ENCODE measurements around the gene TCAP. TPM values are rescaled to one million over a fixed set of nuclear protein-coding genes. Genes with fewer than 3 reads are reported as not detected.

Gene TCAP
- total RNA-seq, 2 donors from 2014 or later, result 0.49 to 1.2 TPM

DNA sequence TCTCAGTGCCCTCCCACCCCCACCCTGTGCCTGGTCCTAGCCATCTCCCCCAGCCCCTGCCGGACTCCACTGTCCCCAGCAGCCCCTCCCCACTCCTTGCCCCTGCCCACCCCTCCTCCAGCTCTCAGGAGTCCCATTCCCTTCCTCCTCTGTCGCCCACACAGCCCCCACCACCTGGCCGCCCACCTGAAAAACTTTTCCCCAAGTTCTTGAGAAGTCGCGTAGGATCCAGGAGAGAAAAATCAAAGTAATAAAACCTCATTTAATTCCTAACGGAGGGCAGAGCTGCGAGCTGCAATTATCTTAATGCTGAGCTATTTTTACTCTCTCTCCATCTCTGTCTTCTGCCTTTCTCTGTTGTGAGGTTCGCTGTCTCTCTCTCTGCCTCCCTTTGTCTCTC, 40.8 kb upstream of the TCAP start:
- peaks cover 11% of the 10 kb centered on the region for H3K27me3 ChIP-seq
- no peak overlapping the region for H3K4me3 ChIP-seq
- no peak overlapping the region for H3K27ac ChIP-seq
- DNase-seq, result no peak
- peaks cover 3% of the 10 kb centered on the region for H3K4me1 ChIP-seq
- intact Hi-C loops (cut with DNase I), result loop anchor here (5.0 kb wide), 2 partner anchors 77 to 128 kb away; no protein-coding TSS in a partner anchor
- TF ChIP-seq, protein P1, sequence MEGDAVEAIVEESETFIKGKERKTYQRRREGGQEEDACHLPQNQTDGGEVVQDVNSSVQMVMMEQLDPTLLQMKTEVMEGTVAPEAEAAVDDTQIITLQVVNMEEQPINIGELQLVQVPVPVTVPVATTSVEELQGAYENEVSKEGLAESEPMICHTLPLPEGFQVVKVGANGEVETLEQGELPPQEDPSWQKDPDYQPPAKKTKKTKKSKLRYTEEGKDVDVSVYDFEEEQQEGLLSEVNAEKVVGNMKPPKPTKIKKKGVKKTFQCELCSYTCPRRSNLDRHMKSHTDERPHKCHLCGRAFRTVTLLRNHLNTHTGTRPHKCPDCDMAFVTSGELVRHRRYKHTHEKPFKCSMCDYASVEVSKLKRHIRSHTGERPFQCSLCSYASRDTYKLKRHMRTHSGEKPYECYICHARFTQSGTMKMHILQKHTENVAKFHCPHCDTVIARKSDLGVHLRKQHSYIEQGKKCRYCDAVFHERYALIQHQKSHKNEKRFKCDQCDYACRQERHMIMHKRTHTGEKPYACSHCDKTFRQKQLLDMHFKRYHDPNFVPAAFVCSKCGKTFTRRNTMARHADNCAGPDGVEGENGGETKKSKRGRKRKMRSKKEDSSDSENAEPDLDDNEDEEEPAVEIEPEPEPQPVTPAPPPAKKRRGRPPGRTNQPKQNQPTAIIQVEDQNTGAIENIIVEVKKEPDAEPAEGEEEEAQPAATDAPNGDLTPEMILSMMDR (IDR thresholded peaks at IDR 0.05), result no peak
- peak overlapping the region in 1 of 2 donors; percentile 93 for H3K9ac ChIP-seq (ENCODE audit: low read depth in 2 of 2, low read length in 2 of 2)
- H3K9me3 ChIP-seq, result no peaks in the 10 kb centered on the region
- no peaks in the 10 kb centered on the region for H3K36me3 ChIP-seq

DNA sequence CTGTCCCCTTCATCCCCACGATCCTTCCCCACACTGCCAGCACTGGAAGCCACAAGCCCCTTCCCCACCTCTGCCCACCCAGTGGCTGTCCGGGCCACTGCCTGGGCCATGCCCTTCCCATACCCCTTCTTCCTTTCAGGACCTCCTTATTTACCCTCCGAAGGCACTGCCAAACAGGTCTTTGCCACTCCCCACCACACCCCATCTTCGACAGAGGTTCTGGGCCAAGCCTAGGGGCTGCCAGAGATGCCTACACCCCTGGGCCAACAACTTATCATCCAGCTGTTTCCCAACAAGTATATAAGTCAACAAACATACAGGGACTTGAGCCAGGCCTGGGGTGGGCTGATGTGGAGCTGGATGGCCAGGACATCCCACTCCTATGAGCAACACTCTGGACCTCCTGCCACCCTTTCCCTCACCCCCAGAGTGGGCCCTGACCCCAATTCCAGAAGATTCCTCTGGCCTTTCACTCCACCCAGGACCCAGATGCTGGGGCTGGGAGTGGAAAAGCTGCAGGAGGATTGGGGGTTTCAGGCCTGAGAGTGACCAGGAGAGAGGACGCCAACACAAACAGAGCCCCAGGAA, 39.9 kb upstream of the TCAP start:
- peak overlapping the region; percentile 52 to 93 for H3K9ac ChIP-seq (ENCODE audit: low read depth in 2 of 2, low read length in 2 of 2)
- peaks cover 3% of the 10 kb centered on the region for H3K4me1 ChIP-seq
- peak; percentile 80 for DNase-seq
- intact Hi-C loops (cut with DNase I), result loop anchor here (5.0 kb wide), 1 partner anchor 112 kb away; the partner anchor contains the start of gene GRB7
- no peak overlapping the region for H3K4me3 ChIP-seq
- peaks cover 11% of the 10 kb centered on the region for H3K27me3 ChIP-seq
- H3K36me3 ChIP-seq, result no peaks in the 10 kb centered on the region
- H3K27ac ChIP-seq, result peak overlapping the region; percentile 33
- TF ChIP-seq, protein P1 (IDR thresholded peaks at IDR 0.05), result no peak
- H3K9me3 ChIP-seq, result no peaks in the 10 kb centered on the region

DNA sequence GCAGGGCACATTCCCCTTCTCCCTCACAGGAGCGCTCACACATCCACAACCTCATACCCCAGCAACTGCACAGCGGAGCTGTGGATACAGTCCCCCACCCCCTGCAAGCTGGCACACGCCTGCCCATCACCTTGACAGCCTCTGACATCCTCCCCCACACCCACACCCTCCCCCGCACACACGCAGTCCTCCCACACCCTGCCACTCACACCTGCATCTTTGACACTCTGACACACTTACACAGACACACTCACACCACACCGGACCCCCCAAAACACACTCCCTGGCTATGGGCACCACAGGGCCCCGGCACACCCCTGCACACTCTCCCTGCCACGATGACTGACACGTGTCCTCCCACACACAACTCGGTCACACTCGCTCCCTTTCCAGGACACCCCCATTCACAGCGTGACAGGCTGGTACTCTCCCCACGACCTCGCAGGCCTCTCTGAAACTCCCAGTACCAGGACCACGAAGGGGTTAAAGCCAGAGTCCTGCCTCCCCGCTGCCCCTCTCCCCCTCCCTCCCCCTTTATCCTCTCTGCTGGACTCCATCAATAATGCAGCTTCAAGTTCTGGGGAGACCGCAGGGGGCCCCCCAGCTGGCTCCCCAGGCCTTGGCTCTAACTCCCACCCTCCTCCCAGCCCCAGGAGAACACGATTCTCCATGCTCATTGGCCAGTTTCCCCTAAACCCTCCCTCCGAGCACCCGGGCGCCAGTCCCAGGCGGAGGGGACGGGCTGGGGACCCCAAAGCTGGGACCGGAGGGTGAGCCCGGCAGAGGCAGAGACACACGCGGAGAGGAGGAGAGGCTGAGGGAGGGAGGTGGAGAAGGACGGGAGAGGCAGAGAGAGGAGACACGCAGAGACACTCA, 38.7 kb upstream of the TCAP start, which contains the start of gene PPP1R1B:
Gene PPP1R1B, plus strand, starts transcription at position 782 of the 876 bp plus-strand sequence. CDS start 441 bp downstream, outside the sequence.
- Histone ChIP-seq H3K9ac (ENCODE audit: low read depth in 2 of 2, low read length in 2 of 2) (peak within 1 kb of the TSS; percentile 93 to 95), H3K36me3 (no peaks in the 10 kb centered on the region), H3K4me1 (peaks cover 3% of the 10 kb centered on the region), H3K27me3 (peaks cover 11% of the 10 kb centered on the region), H3K4me3 (peak within 1 kb of the TSS; percentile 51), H3K27ac (peak within 1 kb of the TSS; percentile 89), H3K9me3 (no peaks in the 10 kb centered on the region)
- intact Hi-C loops (cut with DNase I), result loop anchor here (5.0 kb wide), 1 partner anchor 111 kb away; the partner anchor contains the start of gene GRB7
- TF ChIP-seq, protein P1 (IDR thresholded peaks at IDR 0.05), result no peak
- DNase-seq, result peak; percentile 71

GRCh38 chr17:39627047-39627711, 38.0 kb upstream of the TCAP start:
- Histone ChIP-seq H3K27ac (peak overlapping the region; percentile 89), H3K4me1 (peaks cover 3% of the 10 kb centered on the region), H3K4me3 (peak overlapping the region; percentile 51), H3K9me3 (no peaks in the 10 kb centered on the region), H3K36me3 (no peaks in the 10 kb centered on the region), H3K27me3 (peaks cover 11% of the 10 kb centered on the region), H3K9ac (ENCODE audit: low read depth in 2 of 2, low read length in 2 of 2) (peak overlapping the region; percentile 93 to 95)
- TF ChIP-seq, protein P1 (IDR thresholded peaks at IDR 0.05), result no peak
- intact Hi-C loops (cut with DNase I), result loop anchor here (5.0 kb wide), 1 partner anchor 110 kb away; the partner anchor contains the start of gene GRB7
- DNase-seq, result no peak
